Fibroblast of pulmonary artery (primary cell): ENCODE data around the gene MTHFR.

Source experiments
- DNase-seq: peaks from one replicate; pipeline ENCODE4 v3.0.0-alpha.2; 2010; ENCODE audit warnings: low read depth
- H3K4me3 ChIP-seq: replicated peaks from 2 replicates; pipeline ENCODE4 v1.5.1; 2011; ENCODE audit warnings: low read depth, mild to moderate bottlenecking, control low read depth, low read length, moderate library complexity
- TF ChIP-seq, protein P1 (sequence below): IDR thresholded peaks from 2 replicates; pipeline ENCODE4 v1.5.1; 2011; ENCODE audit warnings: mild to moderate bottlenecking, control low read depth, low read length, inconsistent platforms; ENCODE audit errors: missing control alignments

MTHFR gene

DNA sequence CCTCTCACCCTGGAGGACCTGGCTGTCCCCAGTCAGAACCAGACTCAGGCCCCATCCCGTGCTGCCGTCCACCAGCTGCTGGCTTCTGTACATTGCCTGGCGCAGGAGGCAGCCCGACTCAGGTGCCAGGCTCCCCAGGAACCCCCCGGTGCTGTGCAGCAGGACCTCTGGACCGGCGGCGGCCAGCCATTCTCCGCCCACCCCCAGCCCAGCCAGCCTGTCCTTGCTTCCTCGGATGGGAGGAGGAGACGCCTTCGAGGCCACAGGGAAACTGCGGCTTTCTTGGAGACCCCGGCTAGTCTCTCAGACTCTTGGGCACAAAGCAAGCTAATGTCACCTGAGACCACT lies 39.4 kb downstream of the MTHFR start:
- no peak for DNase-seq
- TF ChIP-seq, protein P1, sequence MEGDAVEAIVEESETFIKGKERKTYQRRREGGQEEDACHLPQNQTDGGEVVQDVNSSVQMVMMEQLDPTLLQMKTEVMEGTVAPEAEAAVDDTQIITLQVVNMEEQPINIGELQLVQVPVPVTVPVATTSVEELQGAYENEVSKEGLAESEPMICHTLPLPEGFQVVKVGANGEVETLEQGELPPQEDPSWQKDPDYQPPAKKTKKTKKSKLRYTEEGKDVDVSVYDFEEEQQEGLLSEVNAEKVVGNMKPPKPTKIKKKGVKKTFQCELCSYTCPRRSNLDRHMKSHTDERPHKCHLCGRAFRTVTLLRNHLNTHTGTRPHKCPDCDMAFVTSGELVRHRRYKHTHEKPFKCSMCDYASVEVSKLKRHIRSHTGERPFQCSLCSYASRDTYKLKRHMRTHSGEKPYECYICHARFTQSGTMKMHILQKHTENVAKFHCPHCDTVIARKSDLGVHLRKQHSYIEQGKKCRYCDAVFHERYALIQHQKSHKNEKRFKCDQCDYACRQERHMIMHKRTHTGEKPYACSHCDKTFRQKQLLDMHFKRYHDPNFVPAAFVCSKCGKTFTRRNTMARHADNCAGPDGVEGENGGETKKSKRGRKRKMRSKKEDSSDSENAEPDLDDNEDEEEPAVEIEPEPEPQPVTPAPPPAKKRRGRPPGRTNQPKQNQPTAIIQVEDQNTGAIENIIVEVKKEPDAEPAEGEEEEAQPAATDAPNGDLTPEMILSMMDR = no peak
- H3K4me3 ChIP-seq = no peak overlapping the region

DNA sequence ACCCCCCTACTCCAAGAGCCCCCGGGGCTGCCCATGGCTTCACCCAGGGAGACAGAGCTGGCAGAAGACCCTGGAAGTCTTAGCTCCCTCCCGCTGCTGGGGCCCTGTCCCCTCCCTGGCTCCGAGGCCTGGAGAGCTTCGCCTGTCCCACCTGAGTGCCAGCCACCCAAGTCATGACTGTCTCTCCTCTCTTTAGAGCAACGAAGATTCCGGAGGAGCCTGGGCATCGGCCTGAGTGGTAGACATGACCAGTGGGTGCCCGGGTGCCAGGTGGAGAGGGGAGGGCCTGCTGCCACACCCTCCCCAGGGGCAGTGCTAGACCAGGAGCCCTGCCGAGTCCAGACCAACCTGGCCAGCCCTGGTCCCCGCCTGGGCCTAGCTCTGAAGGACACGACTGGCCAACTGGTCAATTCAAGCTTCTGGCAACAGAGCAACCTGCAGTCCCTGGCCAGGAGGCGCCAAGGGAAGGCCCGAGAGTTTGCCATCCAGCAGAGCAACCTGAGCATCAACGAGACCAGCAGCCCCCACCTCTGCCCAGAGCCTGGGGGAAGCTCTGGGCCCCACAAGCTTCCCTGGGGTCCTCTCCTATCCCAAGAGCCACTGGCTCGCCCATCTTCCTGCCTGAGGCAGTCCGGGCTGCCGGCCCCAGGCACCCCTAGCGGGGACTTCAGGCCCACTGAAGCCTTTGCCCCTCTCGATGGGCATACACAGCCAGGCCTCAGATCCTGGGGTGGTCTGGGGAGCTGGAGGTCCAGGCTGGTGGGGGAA lies 39.9 kb downstream of the MTHFR start:
- H3K4me3 ChIP-seq = no peak overlapping the region
- no peak for DNase-seq
- TF ChIP-seq, protein P1 = no peak

DNA sequence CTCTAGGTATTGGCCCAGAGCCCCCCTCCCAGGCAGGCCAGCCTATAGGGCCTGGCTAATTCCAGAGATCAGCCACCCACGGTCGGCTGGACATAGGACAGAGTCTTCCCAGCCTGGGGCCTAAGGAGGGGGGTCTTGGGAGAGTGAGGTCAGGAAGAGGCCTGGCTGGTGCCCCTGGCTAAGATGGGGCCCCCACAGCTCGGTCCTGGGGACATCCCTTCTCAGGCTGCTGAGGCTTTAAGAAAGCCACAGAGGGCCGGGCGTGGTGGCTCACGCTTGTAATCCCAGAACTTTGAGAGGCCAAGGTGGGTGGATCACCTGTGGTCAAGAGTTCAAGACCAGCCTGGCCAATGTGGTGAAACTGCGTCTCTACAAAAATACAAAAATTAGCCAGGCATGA lies 41.2 kb downstream of the MTHFR start:
- TF ChIP-seq, protein P1 = no peak
- no peak overlapping the region for H3K4me3 ChIP-seq
- no peak for DNase-seq

DNA sequence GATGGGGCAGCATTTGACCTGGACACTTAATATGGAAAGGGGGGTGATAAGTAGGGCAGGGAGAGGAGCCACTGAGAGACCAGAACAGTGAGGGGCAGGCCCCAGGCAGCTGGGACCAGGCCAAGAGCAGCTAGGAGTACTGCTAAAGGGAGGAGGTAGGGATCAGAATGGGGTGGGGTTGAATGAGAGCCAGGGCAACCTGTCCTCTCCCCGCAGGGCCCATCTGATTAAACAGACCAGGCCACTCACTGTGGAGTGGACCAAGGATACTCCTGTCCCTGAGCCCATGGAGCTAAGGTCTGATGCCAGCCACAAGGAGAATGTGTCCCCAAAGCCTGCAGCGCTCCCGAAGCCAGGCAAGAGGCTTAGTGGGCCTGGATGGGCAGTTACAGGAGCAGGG lies 41.6 kb downstream of the MTHFR start:
- no peak overlapping the region for H3K4me3 ChIP-seq
- TF ChIP-seq, protein P1 = no peak
- DNase-seq = no peak

DNA sequence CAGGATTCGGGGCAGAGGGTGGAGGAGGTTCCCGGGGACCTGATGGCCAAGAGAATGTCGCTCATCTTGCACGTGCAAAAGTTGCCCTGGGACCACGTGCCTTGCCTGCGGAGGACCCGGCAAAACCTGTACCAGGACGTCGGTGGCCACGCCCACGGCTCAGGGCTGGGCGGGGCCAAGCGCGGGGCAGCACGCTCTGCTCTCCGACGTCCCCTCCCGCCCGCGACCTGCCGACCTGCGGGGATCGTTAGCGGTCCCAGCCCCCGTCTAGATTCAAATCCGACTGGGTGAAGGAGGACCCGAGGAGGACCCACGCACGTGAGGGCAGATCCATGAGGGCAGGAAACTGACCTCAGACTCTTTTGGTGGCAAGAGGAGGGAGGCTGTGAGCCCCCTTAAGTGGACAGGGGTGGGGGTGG lies 43.8 kb downstream of the MTHFR start, which contains the start of gene C1orf167:
TSS of gene C1orf167 (plus strand) at position 206 of the 419 bp plus-strand sequence. CDS start 2,208 bp downstream, outside the sequence.
- H3K4me3 ChIP-seq = no peak within 1 kb of the TSS
- TF ChIP-seq, protein P1 = no peak
- no peak for DNase-seq

DNA sequence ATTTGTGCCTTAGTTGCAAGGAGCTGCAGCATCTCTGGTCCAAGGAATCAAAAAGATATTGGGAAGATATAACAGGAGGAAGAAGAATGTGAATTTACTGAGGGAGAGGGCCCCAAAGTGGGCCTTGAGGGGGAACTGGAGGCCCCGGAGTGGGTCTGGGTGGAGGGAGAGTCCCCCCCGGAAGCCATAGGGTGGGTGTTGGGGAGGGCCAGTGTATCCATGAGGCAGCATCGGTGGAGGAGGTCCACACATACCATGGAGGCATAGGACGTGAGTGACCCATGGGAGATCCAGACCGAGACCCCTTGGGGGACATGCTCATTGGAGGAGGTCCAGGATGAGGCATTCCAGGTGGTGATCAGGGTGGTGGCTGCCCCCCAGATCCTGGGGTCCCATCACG lies 44.5 kb downstream of the MTHFR start:
- TF ChIP-seq, protein P1 = no peak
- no peak for DNase-seq
- no peak overlapping the region for H3K4me3 ChIP-seq

DNA sequence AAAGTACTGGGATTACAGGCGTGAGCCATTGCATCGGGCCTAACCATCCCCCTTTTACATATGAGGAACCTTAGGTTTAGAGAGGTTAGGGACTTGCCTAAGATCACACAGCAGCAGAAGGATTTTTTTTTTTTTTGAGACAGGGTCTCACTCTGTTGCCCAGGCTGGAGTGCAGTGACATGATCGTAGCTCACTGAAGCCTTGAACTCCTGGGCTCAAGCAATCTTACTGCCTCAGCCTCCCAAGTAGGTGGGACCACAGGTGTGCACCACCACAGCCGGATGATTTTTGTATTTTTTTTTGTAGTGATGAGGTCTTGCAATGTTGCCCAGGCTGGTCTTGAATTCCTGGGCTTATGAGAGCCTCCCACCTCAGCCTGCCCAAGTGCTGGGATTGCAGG lies 46.0 kb downstream of the MTHFR start:
- TF ChIP-seq, protein P1 = no peak
- DNase-seq = no peak
- H3K4me3 ChIP-seq = no peak overlapping the region
